Ishikawa (cell line): ENCODE data around the gene DCST2.

Source experiments
- EGR1 ChIP-seq: IDR thresholded peaks from 2 replicates; pipeline ENCODE4 v1.6.1; 2012
- EP300 ChIP-seq: IDR thresholded peaks from 2 replicates; pipeline ENCODE4 v1.6.1; 2012; ENCODE audit warnings: borderline replicate concordance
- MAX ChIP-seq: IDR thresholded peaks from 2 replicates; pipeline ENCODE4 v1.6.1; 2012
- RAD21 ChIP-seq: IDR thresholded peaks from 2 replicates; pipeline ENCODE4 v1.6.1; 2012; ENCODE audit warnings: low read depth
- REST ChIP-seq: IDR thresholded peaks from 2 replicates; pipeline ENCODE4 v1.6.1; 2012; ENCODE audit warnings: low read depth, mild to moderate bottlenecking
- TAF1 ChIP-seq: IDR thresholded peaks from 2 replicates; pipeline ENCODE4 v1.6.1; 2012; ENCODE audit warnings: low read depth, mild to moderate bottlenecking
- TCF12 ChIP-seq: IDR thresholded peaks from 2 replicates; pipeline ENCODE4 v1.6.1; 2012; ENCODE audit warnings: low read depth
- TEAD4 ChIP-seq: IDR thresholded peaks from 2 replicates; pipeline ENCODE4 v1.6.1; 2012
- YY1 ChIP-seq: IDR thresholded peaks from 2 replicates; pipeline ENCODE4 v1.6.1; 2012; ENCODE audit warnings: low read depth

- TF ChIP-seq EGR1 (no peak), TAF1 (no peak), EP300 (no peak), TEAD4 (no peak), MAX (no peak), REST (no peak), YY1 (no peak), RAD21 (no peak), TCF12 (no peak)
These were observed 2.7 kb downstream of the DCST2 start for GRCh38 chr1:155030899-155031298.
